Measurements from ENCODE around the gene PARD3B. TPM values are rescaled to one million over a fixed set of nuclear protein-coding genes. Genes with fewer than 3 reads are reported as not detected.

Gene PARD3B
- total RNA-seq, 4 donors from 2014 or later = 21.8 to 85.6 (median 36.1) TPM

- Histone ChIP-seq H3K36me3 (no peaks in the 10 kb centered on the region), H3K4me1 (no peaks in the 10 kb centered on the region), H3K27me3 (no peaks in the 10 kb centered on the region), H3K27ac (no peak overlapping the region), H3K4me3 (no peak overlapping the region), H3K9me3 (no peaks in the 10 kb centered on the region)
- TF ChIP-seq POLR2A (IDR thresholded peaks at IDR 0.05) (no peak), CTCF (IDR thresholded peaks at IDR 0.05) (no peak)
- intact Hi-C loops (cut with DNase I; ENCODE audit: low total_unique reads) = no loop called here
- DNase-seq = peak; percentile 78 to 80
These were observed 643.2 kb downstream of the PARD3B start for GRCh38 chr2:205188239-205189138.

GRCh38 chr2:205189301-205189700 lies 644.0 kb downstream of the PARD3B start:
- no peak for DNase-seq
- no peaks in the 10 kb centered on the region for H3K27me3 ChIP-seq
- intact Hi-C loops (cut with DNase I; ENCODE audit: low total_unique reads) = no loop called here
- no peak overlapping the region for H3K27ac ChIP-seq
- H3K36me3 ChIP-seq = no peaks in the 10 kb centered on the region
- no peak overlapping the region for H3K4me3 ChIP-seq
- TF ChIP-seq CTCF (IDR thresholded peaks at IDR 0.05) = no peak
- TF ChIP-seq POLR2A (IDR thresholded peaks at IDR 0.05) = no peak
- no peaks in the 10 kb centered on the region for H3K4me1 ChIP-seq
- no peaks in the 10 kb centered on the region for H3K9me3 ChIP-seq

- no peak for DNase-seq
- Histone ChIP-seq H3K27ac (no peak overlapping the region), H3K36me3 (no peaks in the 10 kb centered on the region), H3K4me1 (no peaks in the 10 kb centered on the region), H3K4me3 (no peak overlapping the region), H3K9me3 (no peaks in the 10 kb centered on the region), H3K27me3 (no peaks in the 10 kb centered on the region)
- no peak for TF ChIP-seq CTCF (IDR thresholded peaks at IDR 0.05)
- TF ChIP-seq POLR2A (IDR thresholded peaks at IDR 0.05) = no peak
- intact Hi-C loops (cut with DNase I; ENCODE audit: low total_unique reads) = no loop called here
These were observed 645.3 kb downstream of the PARD3B start for GRCh38 chr2:205190528-205190927.

- TF ChIP-seq CTCF (IDR thresholded peaks at IDR 0.05) (no peak), POLR2A (IDR thresholded peaks at IDR 0.05) (no peak)
- intact Hi-C loops (cut with DNase I; ENCODE audit: low total_unique reads) = no loop called here
- Histone ChIP-seq H3K27me3 (no peaks in the 10 kb centered on the region), H3K9me3 (no peaks in the 10 kb centered on the region), H3K27ac (no peak overlapping the region), H3K36me3 (no peaks in the 10 kb centered on the region), H3K4me1 (no peaks in the 10 kb centered on the region), H3K4me3 (no peak overlapping the region)
- DNase-seq = no peak
These were observed 648.0 kb downstream of the PARD3B start for GRCh38 chr2:205193125-205193835.

GRCh38 chr2:205193836-205194228 lies 648.6 kb downstream of the PARD3B start:
- DNase-seq = no peak
- Histone ChIP-seq H3K4me3 (no peak overlapping the region), H3K27me3 (no peaks in the 10 kb centered on the region), H3K9me3 (no peaks in the 10 kb centered on the region), H3K27ac (no peak overlapping the region), H3K36me3 (no peaks in the 10 kb centered on the region), H3K4me1 (no peaks in the 10 kb centered on the region)
- intact Hi-C loops (cut with DNase I; ENCODE audit: low total_unique reads) = no loop called here
- TF ChIP-seq POLR2A (IDR thresholded peaks at IDR 0.05) = no peak
- no peak for TF ChIP-seq CTCF (IDR thresholded peaks at IDR 0.05)
